HG02623 (cell line): ENCODE data around the gene IFFO2.

Source experiments
- ATAC-seq: cut with Tn5 transposase; IDR thresholded peaks from one replicate; pipeline ENCODE4 v1.9.1; 2021; ENCODE audit warnings: moderate library complexity; ENCODE audit not compliant: unreplicated experiment

IFFO2 gene

GRCh38 chr1:18956193-18957135, at the start of gene IFFO2:
TSS of gene IFFO2 (minus strand) at chr1:18956676. CDS start at chr1:18956332, 344 bp downstream.
- peak; percentile 62 for ATAC-seq

- no peak for ATAC-seq
Observed at GRCh38 chr1:19006000-19006399, 49.5 kb upstream of the IFFO2 start.

GRCh38 chr1:19003371-19004290, 47.2 kb upstream of the IFFO2 start:
- ATAC-seq: no peak

GRCh38 chr1:19000065-19000464, 43.6 kb upstream of the IFFO2 start:
- ATAC-seq: no peak

GRCh38 chr1:18999359-18999758, 42.9 kb upstream of the IFFO2 start:
- ATAC-seq: no peak

GRCh38 chr1:18998016-18998724, 41.7 kb upstream of the IFFO2 start:
- ATAC-seq: no peak

GRCh38 chr1:18997508-18997907, 41.0 kb upstream of the IFFO2 start:
- no peak for ATAC-seq

- no peak for ATAC-seq
Observed at GRCh38 chr1:18996548-18997177, 40.2 kb upstream of the IFFO2 start.

- ATAC-seq: no peak
Observed at GRCh38 chr1:18994381-18994780, 37.9 kb upstream of the IFFO2 start.

GRCh38 chr1:18992646-18993045, 36.2 kb upstream of the IFFO2 start:
- ATAC-seq: no peak

GRCh38 chr1:18991585-18991984, 35.1 kb upstream of the IFFO2 start:
- no peak for ATAC-seq

GRCh38 chr1:18989896-18990295, 33.4 kb upstream of the IFFO2 start:
- no peak for ATAC-seq

GRCh38 chr1:18989176-18989799, 32.8 kb upstream of the IFFO2 start:
- ATAC-seq: no peak

- no peak for ATAC-seq
Observed at GRCh38 chr1:18981242-18981641, 24.8 kb upstream of the IFFO2 start.

- ATAC-seq: no peak
Observed at GRCh38 chr1:18978706-18979105, 22.2 kb upstream of the IFFO2 start.

GRCh38 chr1:18977428-18977827, 21.0 kb upstream of the IFFO2 start:
- no peak for ATAC-seq

GRCh38 chr1:18976096-18976495, 19.6 kb upstream of the IFFO2 start:
- ATAC-seq: no peak

- no peak for ATAC-seq
Observed at GRCh38 chr1:18974606-18975005, 18.1 kb upstream of the IFFO2 start.

- no peak for ATAC-seq
Observed at GRCh38 chr1:18974005-18974404, 17.5 kb upstream of the IFFO2 start.

- ATAC-seq: no peak
Observed at GRCh38 chr1:18973446-18973955, 17.0 kb upstream of the IFFO2 start.
